Anterior cingulate cortex (tissue), 58 donors: ENCODE data around the gene TRIM43.
"Not testable (repeated sequence)": the region's sequence is repeated elsewhere in the genome, so short reads cannot be mapped to it uniquely, and the experiment has no call there.

Source experiments
- DNase-seq, 58 donors: peaks; one replicate each; lab custom pipeline; 2025; lab: John Stamatoyannopoulos, UW

The TRIM43 gene

GRCh38 chr2:95591701-95592100 is at the start of gene TRIM43:
TRIM43 (plus strand) TSS chr2:95592001; CDS start chr2:95594024, 2,023 bp downstream.
- DNase-seq, result not testable (repeated sequence)

DNA sequence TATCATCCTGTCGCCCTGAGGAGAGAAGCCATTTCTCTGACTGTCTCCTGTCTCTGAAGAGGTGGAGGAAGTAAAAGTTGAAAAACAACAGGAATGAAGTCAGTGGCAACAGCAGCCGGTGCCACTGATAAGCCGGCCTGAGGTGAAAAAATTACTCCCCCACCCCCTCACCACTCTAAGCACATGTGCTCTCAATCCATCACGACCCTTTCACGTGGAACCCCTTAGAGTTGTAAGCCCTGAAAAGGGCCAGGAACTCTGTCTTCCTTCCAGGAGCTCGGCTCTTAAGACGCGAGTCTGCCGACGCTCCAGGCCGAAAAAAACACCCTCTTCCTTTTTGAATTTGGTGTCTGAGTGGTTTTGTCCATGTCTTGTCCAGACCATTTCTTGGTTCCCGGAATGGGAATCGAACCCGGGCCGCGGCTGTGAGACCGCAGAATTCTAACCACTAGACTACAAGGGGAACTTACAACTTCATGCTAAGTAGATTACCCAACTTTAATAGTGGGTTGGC is 40.7 kb upstream of the TRIM43 start:
- no peak for DNase-seq

GRCh38 chr2:95552911-95553310 is 38.9 kb upstream of the TRIM43 start:
- DNase-seq, result peak in 17 of 58 donors; percentile 6 to 50 (median 12)

DNA sequence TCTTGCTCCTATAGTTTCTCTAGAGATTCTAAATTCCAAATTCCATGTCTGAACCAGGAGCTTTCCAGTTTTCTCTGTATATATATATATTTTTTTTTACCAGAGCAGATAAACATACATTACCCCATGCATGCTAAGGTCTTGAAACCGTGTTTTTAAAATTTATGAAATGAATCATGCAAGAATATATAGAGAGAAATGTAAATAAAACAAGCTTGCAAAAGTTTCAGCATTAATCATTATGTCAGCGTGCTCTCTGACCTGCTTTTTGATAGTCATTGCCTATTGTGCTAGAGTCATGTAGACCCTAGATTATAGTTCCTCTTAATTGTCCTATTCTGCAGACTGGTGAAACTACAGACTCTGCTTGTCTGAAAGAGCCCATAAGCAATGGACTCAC is 22.6 kb upstream of the TRIM43 start:
- DNase-seq, result no peak

DNA sequence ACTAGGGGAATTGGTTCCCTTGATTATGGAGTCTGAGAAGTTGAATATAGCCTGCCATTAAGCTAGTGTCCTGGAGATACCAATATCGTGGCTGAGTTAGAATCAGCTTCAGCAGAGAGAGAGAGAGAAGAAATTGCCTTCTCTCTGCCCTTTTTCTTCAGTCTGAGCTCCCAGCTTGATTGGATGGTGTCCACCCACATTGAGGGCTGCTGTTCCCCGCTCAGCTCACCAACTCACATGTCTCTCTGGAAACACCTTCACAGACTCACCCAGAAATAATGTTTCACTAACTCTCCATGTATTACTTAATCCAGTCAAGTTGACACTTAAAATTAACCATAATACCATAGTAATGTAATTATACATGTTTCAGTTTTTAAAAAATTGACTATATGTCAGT is 17.9 kb upstream of the TRIM43 start:
- no peak for DNase-seq

DNA sequence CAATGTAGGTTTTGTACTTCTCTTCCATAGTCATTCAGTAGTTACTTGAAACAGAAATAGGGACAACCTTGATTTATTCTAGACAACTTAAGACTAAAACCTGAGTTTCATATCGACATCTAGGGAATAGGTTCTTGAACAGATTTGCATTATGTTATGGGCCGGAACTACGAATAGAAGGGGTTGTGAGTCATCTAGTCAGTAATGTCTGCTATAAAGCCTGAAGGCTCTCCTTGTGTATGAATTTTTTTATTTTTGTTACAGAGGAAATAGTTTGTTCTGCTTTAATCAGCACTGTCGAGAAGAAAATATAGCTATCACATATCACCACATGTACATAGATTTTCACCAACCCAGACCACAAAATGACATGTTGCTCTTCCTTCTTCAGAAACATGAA is 17.3 kb upstream of the TRIM43 start:
- DNase-seq, result no peak

DNA sequence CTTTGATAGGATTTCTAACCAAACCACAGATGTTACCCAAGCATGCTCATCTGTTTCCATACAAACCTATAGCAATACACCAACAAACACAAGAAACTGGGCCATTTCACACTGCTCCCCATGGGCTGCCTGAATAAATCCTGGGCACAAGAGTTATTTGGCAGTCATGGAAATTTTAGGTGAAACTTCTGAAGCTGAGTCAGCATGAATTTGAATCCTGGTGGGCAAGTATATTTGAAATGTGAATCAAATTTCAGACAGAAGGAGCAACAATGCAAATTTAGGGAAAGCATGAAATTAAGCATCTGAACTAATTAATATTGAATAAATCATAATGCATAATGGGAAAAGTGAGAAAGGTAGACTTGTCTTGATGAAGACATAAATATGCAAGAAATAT is 15.9 kb upstream of the TRIM43 start:
- DNase-seq, result no peak

GRCh38 chr2:95578539-95578938 is 13.3 kb upstream of the TRIM43 start:
- DNase-seq, result no peak

GRCh38 chr2:95583545-95583944 is 8.3 kb upstream of the TRIM43 start:
- DNase-seq, result not testable (repeated sequence)

DNA sequence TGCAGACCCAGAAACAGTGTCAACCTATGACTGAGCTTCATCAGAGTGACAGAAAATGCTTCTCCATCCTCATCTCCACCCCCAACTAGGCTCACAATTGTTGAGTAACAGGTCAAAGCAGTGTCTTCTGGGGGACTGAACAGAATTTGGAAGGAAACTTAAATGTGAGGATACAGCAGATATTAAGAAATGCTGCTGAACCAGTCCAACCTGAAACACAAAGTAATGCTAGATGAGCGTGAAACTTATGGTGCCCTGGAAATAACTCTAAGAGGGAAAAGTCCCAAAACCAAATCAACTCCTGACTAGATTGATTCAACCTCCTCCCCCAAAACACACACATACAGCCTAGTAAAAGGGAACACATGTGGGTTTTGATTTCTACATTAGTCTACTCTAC is 7.5 kb upstream of the TRIM43 start:
- DNase-seq, result not testable (repeated sequence)

GRCh38 chr2:95589777-95590536 is 1.8 kb upstream of the TRIM43 start:
- DNase-seq, result not testable (repeated sequence)

GRCh38 chr2:95592973-95593372 is 1.2 kb downstream of the TRIM43 start:
- DNase-seq, result not testable (repeated sequence)

GRCh38 chr2:95595012-95595411 is 3.2 kb downstream of the TRIM43 start:
- not testable (repeated sequence) for DNase-seq

DNA sequence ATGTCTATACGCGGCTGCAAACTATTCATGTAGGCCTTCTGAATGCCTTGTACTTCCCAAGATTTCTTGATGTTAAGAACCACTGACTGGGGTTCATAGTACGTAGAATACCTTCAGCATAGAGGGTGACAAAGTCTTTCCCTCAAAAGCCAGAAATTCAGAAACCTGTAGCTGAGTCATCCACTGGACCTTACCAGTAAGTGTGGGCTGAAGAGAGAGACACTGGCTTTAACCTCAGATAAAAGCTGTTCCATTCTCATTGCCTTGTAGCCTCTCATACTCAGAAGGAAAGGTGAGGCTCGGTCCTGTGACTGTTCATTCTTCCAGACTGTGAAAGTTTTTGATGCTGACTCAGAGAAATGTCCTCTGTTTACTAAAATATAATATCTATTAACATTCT is 9.5 kb downstream of the TRIM43 start:
- DNase-seq, result not testable (repeated sequence)

DNA sequence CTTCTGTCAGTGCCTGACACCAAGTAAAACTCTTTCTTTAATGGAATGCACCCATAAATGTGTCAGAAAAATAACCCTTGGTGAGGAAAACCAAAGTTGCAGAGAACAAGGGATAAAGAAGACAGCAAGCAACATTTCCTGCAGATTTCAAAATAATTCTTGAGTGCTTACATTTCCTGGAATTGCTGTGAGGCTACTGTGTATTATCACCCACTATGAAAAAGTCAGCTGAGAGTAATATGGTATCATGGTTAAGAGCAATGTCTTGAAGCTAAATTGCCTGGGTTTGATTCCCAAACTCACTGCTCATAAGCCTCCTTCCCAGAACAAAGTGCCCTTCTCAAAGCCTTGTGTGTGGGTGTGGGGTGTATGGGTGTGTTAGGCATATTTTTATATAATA is 10.3 kb downstream of the TRIM43 start:
- not testable (repeated sequence) for DNase-seq

GRCh38 chr2:95608356-95608755 is 16.6 kb downstream of the TRIM43 start:
- DNase-seq, result not testable (repeated sequence)

GRCh38 chr2:95609764-95610163 is 18.0 kb downstream of the TRIM43 start:
- DNase-seq, result not testable (repeated sequence)

DNA sequence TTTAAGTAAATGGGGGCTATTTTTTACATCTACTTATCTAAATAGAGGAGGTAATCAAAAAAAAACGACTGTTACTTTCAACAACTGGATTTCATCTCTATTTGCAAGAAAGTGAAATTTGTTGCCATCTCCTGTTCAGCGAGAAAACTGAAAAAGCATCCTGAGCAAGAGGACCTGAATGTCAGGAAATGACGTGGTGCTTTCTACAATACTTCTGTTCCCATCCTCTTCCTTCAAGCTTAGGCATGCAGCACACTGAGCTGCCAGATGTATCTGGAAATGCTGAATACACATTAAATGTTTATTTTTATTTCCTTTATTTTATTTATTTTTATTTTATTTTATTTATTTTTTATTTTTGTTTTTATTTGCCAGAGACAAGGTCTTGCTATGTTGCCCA is 21.2 kb downstream of the TRIM43 start:
- not testable (repeated sequence) for DNase-seq

- not testable (repeated sequence) for DNase-seq
Measured at GRCh38 chr2:95622728-95623127, 30.9 kb downstream of the TRIM43 start.

DNA sequence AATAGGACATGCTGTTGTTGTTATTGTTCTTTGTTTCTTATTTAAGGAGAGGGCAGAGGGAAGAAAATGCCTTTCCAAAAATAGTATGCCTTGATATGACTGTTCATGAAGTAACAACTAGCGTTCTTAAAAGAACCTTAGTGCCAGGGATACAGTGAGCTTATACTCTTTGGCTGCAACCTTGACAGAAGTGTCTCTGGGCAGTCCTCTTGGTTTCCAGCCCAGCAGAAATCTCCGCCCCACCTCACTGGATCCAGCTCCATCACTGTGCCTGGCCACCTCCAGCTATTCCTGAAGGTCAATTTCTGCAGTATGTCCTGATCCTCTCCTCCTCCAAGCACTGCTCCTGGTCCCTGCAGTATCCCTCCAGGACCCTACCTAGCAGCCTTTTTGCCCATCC is 39.2 kb downstream of the TRIM43 start:
- DNase-seq, result not testable (repeated sequence)

DNA sequence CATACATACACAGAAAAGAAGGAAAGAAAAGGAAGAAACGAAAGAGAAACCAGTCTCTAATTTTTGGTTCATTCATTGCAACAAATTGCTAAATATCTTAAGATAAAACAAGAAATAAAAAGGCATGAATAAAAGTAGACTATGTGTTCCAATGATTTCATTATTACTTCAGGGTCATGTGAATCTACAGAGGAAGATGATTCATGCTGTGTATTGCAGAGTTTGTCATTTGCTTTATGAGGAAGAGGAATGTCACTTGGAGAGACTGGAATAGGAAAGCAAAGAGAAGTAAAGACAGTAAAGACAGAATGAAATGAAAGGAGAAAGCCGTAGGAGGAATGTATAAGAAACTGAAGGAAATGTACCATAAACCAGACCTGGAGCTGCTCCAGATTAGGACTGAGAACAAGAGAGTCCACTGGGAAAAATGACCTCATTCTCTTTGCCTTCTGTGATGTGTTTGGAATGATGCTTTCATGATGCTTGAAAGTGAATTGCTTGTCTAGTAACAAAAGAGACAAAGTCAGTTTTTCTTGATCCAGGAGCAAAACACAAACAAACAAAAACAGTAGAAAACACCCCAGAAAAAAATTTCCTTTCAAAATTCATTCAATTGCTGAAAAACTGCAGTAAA is 41.9 kb downstream of the TRIM43 start:
- not testable (repeated sequence) for DNase-seq
